ENCODE data around the gene TTC23.

TTC23 gene

GRCh38 chr15:99130765-99131440 is 118.5 kb downstream of the TTC23 start:
- no peak for DNase-seq
- in situ Hi-C loops (cut with HindIII; ENCODE audit: low pct_ligation_motif_present, low pct_unique_long_range_greater_than_20kb, low sequenced_read_pairs), result no loop called here

- in situ Hi-C loops (cut with HindIII; ENCODE audit: low pct_ligation_motif_present, low pct_unique_long_range_greater_than_20kb, low sequenced_read_pairs), result no loop called here
- DNase-seq, result no peak
These were observed 119.1 kb downstream of the TTC23 start for GRCh38 chr15:99130314-99130713.

GRCh38 chr15:99129644-99130043 is 119.7 kb downstream of the TTC23 start:
- DNase-seq, result no peak
- in situ Hi-C loops (cut with HindIII; ENCODE audit: low pct_ligation_motif_present, low pct_unique_long_range_greater_than_20kb, low sequenced_read_pairs), result no loop called here

GRCh38 chr15:99128411-99128810 is 121.0 kb downstream of the TTC23 start:
- DNase-seq, result no peak
- in situ Hi-C loops (cut with HindIII; ENCODE audit: low pct_ligation_motif_present, low pct_unique_long_range_greater_than_20kb, low sequenced_read_pairs), result no loop called here

- DNase-seq, result no peak
- in situ Hi-C loops (cut with HindIII; ENCODE audit: low pct_ligation_motif_present, low pct_unique_long_range_greater_than_20kb, low sequenced_read_pairs), result no loop called here
These were observed 121.6 kb downstream of the TTC23 start for GRCh38 chr15:99127773-99128172.

- DNase-seq, result no peak
- in situ Hi-C loops (cut with HindIII; ENCODE audit: low pct_ligation_motif_present, low pct_unique_long_range_greater_than_20kb, low sequenced_read_pairs), result no loop called here
These were observed 122.5 kb downstream of the TTC23 start for GRCh38 chr15:99126930-99127329.

GRCh38 chr15:99126131-99126588 is 123.2 kb downstream of the TTC23 start:
- no peak for DNase-seq
- in situ Hi-C loops (cut with HindIII; ENCODE audit: low pct_ligation_motif_present, low pct_unique_long_range_greater_than_20kb, low sequenced_read_pairs), result no loop called here

- in situ Hi-C loops (cut with HindIII; ENCODE audit: low pct_ligation_motif_present, low pct_unique_long_range_greater_than_20kb, low sequenced_read_pairs), result no loop called here
- no peak for DNase-seq
These were observed 124.1 kb downstream of the TTC23 start for GRCh38 chr15:99125061-99125891.

GRCh38 chr15:99124641-99125040 is 124.7 kb downstream of the TTC23 start:
- in situ Hi-C loops (cut with HindIII; ENCODE audit: low pct_ligation_motif_present, low pct_unique_long_range_greater_than_20kb, low sequenced_read_pairs), result no loop called here
- no peak for DNase-seq

GRCh38 chr15:99123713-99124451 is 125.5 kb downstream of the TTC23 start:
- peak; percentile 95 for DNase-seq
- in situ Hi-C loops (cut with HindIII; ENCODE audit: low pct_ligation_motif_present, low pct_unique_long_range_greater_than_20kb, low sequenced_read_pairs), result no loop called here

GRCh38 chr15:99122831-99123712 is 126.3 kb downstream of the TTC23 start:
- in situ Hi-C loops (cut with HindIII; ENCODE audit: low pct_ligation_motif_present, low pct_unique_long_range_greater_than_20kb, low sequenced_read_pairs), result no loop called here
- no peak for DNase-seq

- DNase-seq, result no peak
- in situ Hi-C loops (cut with HindIII; ENCODE audit: low pct_ligation_motif_present, low pct_unique_long_range_greater_than_20kb, low sequenced_read_pairs), result no loop called here
These were observed 127.5 kb downstream of the TTC23 start for GRCh38 chr15:99121691-99122410.

GRCh38 chr15:99121207-99121606 is 128.2 kb downstream of the TTC23 start:
- DNase-seq, result no peak
- in situ Hi-C loops (cut with HindIII; ENCODE audit: low pct_ligation_motif_present, low pct_unique_long_range_greater_than_20kb, low sequenced_read_pairs), result no loop called here

- no peak for DNase-seq
- in situ Hi-C loops (cut with HindIII; ENCODE audit: low pct_ligation_motif_present, low pct_unique_long_range_greater_than_20kb, low sequenced_read_pairs), result no loop called here
These were observed 129.2 kb downstream of the TTC23 start for GRCh38 chr15:99120050-99120777.

GRCh38 chr15:99118801-99119546 is 130.4 kb downstream of the TTC23 start:
- in situ Hi-C loops (cut with HindIII; ENCODE audit: low pct_ligation_motif_present, low pct_unique_long_range_greater_than_20kb, low sequenced_read_pairs), result no loop called here
- DNase-seq, result no peak

- in situ Hi-C loops (cut with HindIII; ENCODE audit: low pct_ligation_motif_present, low pct_unique_long_range_greater_than_20kb, low sequenced_read_pairs), result no loop called here
- no peak for DNase-seq
These were observed 131.1 kb downstream of the TTC23 start for GRCh38 chr15:99118258-99118632.

All from ACHN (cell line).